ENCODE measurements around the gene CCR3. TPM values are rescaled to one million over a fixed set of nuclear protein-coding genes. Genes with fewer than 3 reads are reported as not detected.

The CCR3 gene
- total and polyA plus RNA-seq, 2 experiments from 2014 or later, result not detected

DNA sequence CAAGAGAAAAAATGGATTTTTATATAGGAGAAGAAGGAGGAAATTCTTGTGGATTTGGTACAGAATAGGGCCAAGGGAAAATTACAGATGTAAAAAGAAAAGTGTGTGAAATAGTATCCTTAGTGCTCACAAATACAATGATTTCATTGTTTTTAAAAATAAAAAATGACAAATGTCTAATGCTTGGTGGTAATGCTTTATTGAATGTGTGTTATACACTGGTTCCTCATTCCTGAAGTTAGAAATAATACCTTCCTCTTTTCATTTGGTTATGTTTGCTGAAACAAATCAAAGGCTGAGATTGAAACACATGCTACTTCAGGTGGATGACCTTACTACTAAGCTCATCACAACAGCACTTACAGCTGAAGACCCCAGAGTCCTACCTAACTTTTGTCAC lies 73.9 kb downstream of the CCR3 start:
- H3K4me2 ChIP-seq, result no peak overlapping the region
- ATAC-seq (no peak), DNase-seq (ENCODE audit: low spot score) (no peak)
- H2AFZ ChIP-seq, result no peak overlapping the region
- no peak overlapping the region for H3K4me3 ChIP-seq
- TF ChIP-seq, protein P1, sequence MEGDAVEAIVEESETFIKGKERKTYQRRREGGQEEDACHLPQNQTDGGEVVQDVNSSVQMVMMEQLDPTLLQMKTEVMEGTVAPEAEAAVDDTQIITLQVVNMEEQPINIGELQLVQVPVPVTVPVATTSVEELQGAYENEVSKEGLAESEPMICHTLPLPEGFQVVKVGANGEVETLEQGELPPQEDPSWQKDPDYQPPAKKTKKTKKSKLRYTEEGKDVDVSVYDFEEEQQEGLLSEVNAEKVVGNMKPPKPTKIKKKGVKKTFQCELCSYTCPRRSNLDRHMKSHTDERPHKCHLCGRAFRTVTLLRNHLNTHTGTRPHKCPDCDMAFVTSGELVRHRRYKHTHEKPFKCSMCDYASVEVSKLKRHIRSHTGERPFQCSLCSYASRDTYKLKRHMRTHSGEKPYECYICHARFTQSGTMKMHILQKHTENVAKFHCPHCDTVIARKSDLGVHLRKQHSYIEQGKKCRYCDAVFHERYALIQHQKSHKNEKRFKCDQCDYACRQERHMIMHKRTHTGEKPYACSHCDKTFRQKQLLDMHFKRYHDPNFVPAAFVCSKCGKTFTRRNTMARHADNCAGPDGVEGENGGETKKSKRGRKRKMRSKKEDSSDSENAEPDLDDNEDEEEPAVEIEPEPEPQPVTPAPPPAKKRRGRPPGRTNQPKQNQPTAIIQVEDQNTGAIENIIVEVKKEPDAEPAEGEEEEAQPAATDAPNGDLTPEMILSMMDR (conservative IDR thresholded peaks at IDR 0.05; ENCODE audit: low read depth in 2 of 2), result no peak
- no peak for TF ChIP-seq POLR2AphosphoS5 (IDR thresholded peaks at IDR 0.05; ENCODE audit: low read depth)
- TF ChIP-seq ZNF331 (CRISPR knock-in tag; IDR thresholded peaks at IDR 0.05; ENCODE audit: low read depth), result no peak
- no peak for TF ChIP-seq JUNB (IDR thresholded peaks at IDR 0.05; ENCODE audit: unreplicated experiment)
- no peak for TF ChIP-seq STAT1 (IDR thresholded peaks at IDR 0.05; ENCODE audit: unreplicated experiment)
- no peak for TF ChIP-seq NANOG (IDR thresholded peaks at IDR 0.05; ENCODE audit: borderline replicate concordance)
- TF ChIP-seq, protein P2, sequence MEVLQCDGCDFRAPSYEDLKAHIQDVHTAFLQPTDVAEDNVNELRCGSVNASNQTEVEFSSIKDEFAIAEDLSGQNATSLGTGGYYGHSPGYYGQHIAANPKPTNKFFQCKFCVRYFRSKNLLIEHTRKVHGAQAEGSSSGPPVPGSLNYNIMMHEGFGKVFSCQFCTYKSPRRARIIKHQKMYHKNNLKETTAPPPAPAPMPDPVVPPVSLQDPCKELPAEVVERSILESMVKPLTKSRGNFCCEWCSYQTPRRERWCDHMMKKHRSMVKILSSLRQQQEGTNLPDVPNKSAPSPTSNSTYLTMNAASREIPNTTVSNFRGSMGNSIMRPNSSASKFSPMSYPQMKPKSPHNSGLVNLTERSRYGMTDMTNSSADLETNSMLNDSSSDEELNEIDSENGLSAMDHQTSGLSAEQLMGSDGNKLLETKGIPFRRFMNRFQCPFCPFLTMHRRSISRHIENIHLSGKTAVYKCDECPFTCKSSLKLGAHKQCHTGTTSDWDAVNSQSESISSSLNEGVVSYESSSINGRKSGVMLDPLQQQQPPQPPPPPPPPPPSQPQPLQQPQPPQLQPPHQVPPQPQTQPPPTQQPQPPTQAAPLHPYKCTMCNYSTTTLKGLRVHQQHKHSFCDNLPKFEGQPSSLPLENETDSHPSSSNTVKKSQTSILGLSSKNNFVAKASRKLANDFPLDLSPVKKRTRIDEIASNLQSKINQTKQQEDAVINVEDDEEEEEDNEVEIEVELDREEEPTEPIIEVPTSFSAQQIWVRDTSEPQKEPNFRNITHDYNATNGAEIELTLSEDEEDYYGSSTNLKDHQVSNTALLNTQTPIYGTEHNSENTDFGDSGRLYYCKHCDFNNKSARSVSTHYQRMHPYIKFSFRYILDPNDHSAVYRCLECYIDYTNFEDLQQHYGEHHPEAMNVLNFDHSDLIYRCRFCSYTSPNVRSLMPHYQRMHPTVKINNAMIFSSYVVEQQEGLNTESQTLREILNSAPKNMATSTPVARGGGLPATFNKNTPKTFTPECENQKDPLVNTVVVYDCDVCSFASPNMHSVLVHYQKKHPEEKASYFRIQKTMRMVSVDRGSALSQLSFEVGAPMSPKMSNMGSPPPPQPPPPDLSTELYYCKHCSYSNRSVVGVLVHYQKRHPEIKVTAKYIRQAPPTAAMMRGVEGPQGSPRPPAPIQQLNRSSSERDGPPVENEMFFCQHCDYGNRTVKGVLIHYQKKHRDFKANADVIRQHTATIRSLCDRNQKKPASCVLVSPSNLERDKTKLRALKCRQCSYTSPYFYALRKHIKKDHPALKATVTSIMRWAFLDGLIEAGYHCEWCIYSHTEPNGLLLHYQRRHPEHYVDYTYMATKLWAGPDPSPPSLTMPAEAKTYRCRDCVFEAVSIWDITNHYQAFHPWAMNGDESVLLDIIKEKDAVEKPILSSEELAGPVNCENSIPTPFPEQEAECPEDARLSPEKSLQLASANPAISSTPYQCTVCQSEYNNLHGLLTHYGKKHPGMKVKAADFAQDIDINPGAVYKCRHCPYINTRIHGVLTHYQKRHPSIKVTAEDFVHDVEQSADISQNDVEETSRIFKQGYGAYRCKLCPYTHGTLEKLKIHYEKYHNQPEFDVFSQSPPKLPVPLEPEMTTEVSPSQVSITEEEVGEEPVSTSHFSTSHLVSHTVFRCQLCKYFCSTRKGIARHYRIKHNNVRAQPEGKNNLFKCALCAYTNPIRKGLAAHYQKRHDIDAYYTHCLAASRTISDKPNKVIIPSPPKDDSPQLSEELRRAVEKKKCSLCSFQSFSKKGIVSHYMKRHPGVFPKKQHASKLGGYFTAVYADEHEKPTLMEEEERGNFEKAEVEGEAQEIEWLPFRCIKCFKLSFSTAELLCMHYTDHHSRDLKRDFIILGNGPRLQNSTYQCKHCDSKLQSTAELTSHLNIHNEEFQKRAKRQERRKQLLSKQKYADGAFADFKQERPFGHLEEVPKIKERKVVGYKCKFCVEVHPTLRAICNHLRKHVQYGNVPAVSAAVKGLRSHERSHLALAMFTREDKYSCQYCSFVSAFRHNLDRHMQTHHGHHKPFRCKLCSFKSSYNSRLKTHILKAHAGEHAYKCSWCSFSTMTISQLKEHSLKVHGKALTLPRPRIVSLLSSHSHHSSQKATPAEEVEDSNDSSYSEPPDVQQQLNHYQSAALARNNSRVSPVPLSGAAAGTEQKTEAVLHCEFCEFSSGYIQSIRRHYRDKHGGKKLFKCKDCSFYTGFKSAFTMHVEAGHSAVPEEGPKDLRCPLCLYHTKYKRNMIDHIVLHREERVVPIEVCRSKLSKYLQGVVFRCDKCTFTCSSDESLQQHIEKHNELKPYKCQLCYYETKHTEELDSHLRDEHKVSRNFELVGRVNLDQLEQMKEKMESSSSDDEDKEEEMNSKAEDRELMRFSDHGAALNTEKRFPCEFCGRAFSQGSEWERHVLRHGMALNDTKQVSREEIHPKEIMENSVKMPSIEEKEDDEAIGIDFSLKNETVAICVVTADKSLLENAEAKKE (CRISPR knock-in tag; IDR thresholded peaks at IDR 0.05), result no peak
- no peak for TF ChIP-seq EZH2 (IDR thresholded peaks at IDR 0.05; ENCODE audit: low read depth, unreplicated experiment)
- no peak for TF ChIP-seq CREB1 (CRISPR knock-in tag; IDR thresholded peaks at IDR 0.05; ENCODE audit: low read depth)
- TF ChIP-seq, protein P3, sequence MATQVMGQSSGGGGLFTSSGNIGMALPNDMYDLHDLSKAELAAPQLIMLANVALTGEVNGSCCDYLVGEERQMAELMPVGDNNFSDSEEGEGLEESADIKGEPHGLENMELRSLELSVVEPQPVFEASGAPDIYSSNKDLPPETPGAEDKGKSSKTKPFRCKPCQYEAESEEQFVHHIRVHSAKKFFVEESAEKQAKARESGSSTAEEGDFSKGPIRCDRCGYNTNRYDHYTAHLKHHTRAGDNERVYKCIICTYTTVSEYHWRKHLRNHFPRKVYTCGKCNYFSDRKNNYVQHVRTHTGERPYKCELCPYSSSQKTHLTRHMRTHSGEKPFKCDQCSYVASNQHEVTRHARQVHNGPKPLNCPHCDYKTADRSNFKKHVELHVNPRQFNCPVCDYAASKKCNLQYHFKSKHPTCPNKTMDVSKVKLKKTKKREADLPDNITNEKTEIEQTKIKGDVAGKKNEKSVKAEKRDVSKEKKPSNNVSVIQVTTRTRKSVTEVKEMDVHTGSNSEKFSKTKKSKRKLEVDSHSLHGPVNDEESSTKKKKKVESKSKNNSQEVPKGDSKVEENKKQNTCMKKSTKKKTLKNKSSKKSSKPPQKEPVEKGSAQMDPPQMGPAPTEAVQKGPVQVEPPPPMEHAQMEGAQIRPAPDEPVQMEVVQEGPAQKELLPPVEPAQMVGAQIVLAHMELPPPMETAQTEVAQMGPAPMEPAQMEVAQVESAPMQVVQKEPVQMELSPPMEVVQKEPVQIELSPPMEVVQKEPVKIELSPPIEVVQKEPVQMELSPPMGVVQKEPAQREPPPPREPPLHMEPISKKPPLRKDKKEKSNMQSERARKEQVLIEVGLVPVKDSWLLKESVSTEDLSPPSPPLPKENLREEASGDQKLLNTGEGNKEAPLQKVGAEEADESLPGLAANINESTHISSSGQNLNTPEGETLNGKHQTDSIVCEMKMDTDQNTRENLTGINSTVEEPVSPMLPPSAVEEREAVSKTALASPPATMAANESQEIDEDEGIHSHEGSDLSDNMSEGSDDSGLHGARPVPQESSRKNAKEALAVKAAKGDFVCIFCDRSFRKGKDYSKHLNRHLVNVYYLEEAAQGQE (IDR thresholded peaks at IDR 0.05; ENCODE audit: unreplicated experiment), result no peak
- TF ChIP-seq ZNF114 (CRISPR knock-in tag; IDR thresholded peaks at IDR 0.05), result no peak
- TF ChIP-seq, protein P4, sequence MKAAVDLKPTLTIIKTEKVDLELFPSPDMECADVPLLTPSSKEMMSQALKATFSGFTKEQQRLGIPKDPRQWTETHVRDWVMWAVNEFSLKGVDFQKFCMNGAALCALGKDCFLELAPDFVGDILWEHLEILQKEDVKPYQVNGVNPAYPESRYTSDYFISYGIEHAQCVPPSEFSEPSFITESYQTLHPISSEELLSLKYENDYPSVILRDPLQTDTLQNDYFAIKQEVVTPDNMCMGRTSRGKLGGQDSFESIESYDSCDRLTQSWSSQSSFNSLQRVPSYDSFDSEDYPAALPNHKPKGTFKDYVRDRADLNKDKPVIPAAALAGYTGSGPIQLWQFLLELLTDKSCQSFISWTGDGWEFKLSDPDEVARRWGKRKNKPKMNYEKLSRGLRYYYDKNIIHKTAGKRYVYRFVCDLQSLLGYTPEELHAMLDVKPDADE (IDR thresholded peaks at IDR 0.05), result no peak
- TF ChIP-seq EZH2phosphoT487 (IDR thresholded peaks at IDR 0.05; ENCODE audit: unreplicated experiment), result no peak
- Mint-ChIP-seq H3K27ac (no peak overlapping the region), H3K9me3 (peaks cover 13% of the 10 kb centered on the region), H3K4me1 (peaks cover 3% of the 10 kb centered on the region; the same call in 2 of the 3 replicates), H3K27me3 (ENCODE audit: insufficient read depth, low read depth, poor library complexity) (no peaks in the 10 kb centered on the region), H3K4me3 (no peak overlapping the region), H3K36me3 (ENCODE audit: low read depth) (no peaks in the 10 kb centered on the region)
- H3K36me3 ChIP-seq (ENCODE audit: insufficient read depth), result no peaks in the 10 kb centered on the region
- no peaks in the 10 kb centered on the region for H4K20me1 ChIP-seq (replicated peaks; ENCODE audit: insufficient read depth)
- peaks cover 11% of the 10 kb centered on the region for H3K9me2 ChIP-seq (ENCODE audit: insufficient read depth)
- no peaks in the 10 kb centered on the region for H3K79me2 ChIP-seq (replicated peaks; ENCODE audit: insufficient read depth)
- H3F3A ChIP-seq (replicated peaks; ENCODE audit: low read depth), result no peaks in the 10 kb centered on the region
- H3K27ac ChIP-seq (ENCODE audit: low read depth), result no peak overlapping the region
- H3K27me3 ChIP-seq (ENCODE audit: insufficient read depth), result no peaks in the 10 kb centered on the region
- H3K4me1 ChIP-seq (ENCODE audit: insufficient read depth), result peaks cover 5% of the 10 kb centered on the region
